Measurements from ENCODE around the gene DEDD2. TPM values are rescaled to one million over a fixed set of nuclear protein-coding genes. Genes with fewer than 3 reads are reported as not detected.

Gene DEDD2
- total RNA-seq, 1 donor from 2014 or later, result 19.9 TPM

GRCh38 chr19:42206871-42207755 is 10.4 kb downstream of the DEDD2 start:
- peaks cover 36% of the 10 kb centered on the region for H3K36me3 Mint-ChIP-seq (ENCODE audit: low read depth)
- no peak overlapping the region for H3K4me3 Mint-ChIP-seq (ENCODE audit: unreplicated experiment)

GRCh38 chr19:42204664-42205063 is 12.8 kb downstream of the DEDD2 start:
- Mint-ChIP-seq H3K36me3 (ENCODE audit: low read depth) (peaks cover 41% of the 10 kb centered on the region), H3K4me3 (ENCODE audit: unreplicated experiment) (no peak overlapping the region), H3K27ac (ENCODE audit: unreplicated experiment) (no peak overlapping the region), H3K4me1 (ENCODE audit: low read depth) (peaks cover 23% of the 10 kb centered on the region), H3K9me3 (ENCODE audit: low read depth) (no peaks in the 10 kb centered on the region), H3K27me3 (ENCODE audit: low read depth) (no peaks in the 10 kb centered on the region)
- DNase-seq (ENCODE audit: low spot score), result no peak
- no peak for TF ChIP-seq CTCF (IDR thresholded peaks at IDR 0.05)

More at GRCh38 chr19:42206871-42207755, 10.4 kb downstream of the DEDD2 start:
- TF ChIP-seq CTCF (IDR thresholded peaks at IDR 0.05), result no peak
- H3K4me1 Mint-ChIP-seq (ENCODE audit: low read depth), result peaks cover 23% of the 10 kb centered on the region
- DNase-seq (ENCODE audit: low spot score), result no peak
- H3K27me3 Mint-ChIP-seq (ENCODE audit: low read depth), result no peaks in the 10 kb centered on the region
- peak overlapping the region; percentile 88 for H3K27ac Mint-ChIP-seq (ENCODE audit: unreplicated experiment)
- no peaks in the 10 kb centered on the region for H3K9me3 Mint-ChIP-seq (ENCODE audit: low read depth)

- Mint-ChIP-seq H3K4me3 (ENCODE audit: unreplicated experiment) (no peak overlapping the region), H3K36me3 (ENCODE audit: low read depth) (peaks cover 42% of the 10 kb centered on the region), H3K4me1 (ENCODE audit: low read depth) (peaks cover 23% of the 10 kb centered on the region), H3K9me3 (ENCODE audit: low read depth) (no peaks in the 10 kb centered on the region), H3K27ac (ENCODE audit: unreplicated experiment) (no peak overlapping the region), H3K27me3 (ENCODE audit: low read depth) (no peaks in the 10 kb centered on the region)
- TF ChIP-seq CTCF (IDR thresholded peaks at IDR 0.05), result no peak
- no peak for DNase-seq (ENCODE audit: low spot score)
These were observed 13.8 kb downstream of the DEDD2 start for GRCh38 chr19:42203700-42204099.

- Mint-ChIP-seq H3K36me3 (ENCODE audit: low read depth) (peaks cover 36% of the 10 kb centered on the region), H3K27me3 (ENCODE audit: low read depth) (no peaks in the 10 kb centered on the region), H3K4me3 (ENCODE audit: unreplicated experiment) (no peak overlapping the region), H3K9me3 (ENCODE audit: low read depth) (no peaks in the 10 kb centered on the region), H3K4me1 (ENCODE audit: low read depth) (peaks cover 9% of the 10 kb centered on the region), H3K27ac (ENCODE audit: unreplicated experiment) (no peak overlapping the region)
- no peak for TF ChIP-seq CTCF (IDR thresholded peaks at IDR 0.05)
- no peak for DNase-seq (ENCODE audit: low spot score)
These were observed 15.1 kb downstream of the DEDD2 start for GRCh38 chr19:42202290-42202880.

- TF ChIP-seq CTCF (IDR thresholded peaks at IDR 0.05), result no peak
- no peak for DNase-seq (ENCODE audit: low spot score)
- Mint-ChIP-seq H3K4me3 (ENCODE audit: unreplicated experiment) (no peak overlapping the region), H3K9me3 (ENCODE audit: low read depth) (no peaks in the 10 kb centered on the region), H3K4me1 (ENCODE audit: low read depth) (peaks cover 2% of the 10 kb centered on the region), H3K27ac (ENCODE audit: unreplicated experiment) (no peak overlapping the region), H3K36me3 (ENCODE audit: low read depth) (peaks cover 38% of the 10 kb centered on the region), H3K27me3 (ENCODE audit: low read depth) (no peaks in the 10 kb centered on the region)
These were observed 15.8 kb downstream of the DEDD2 start for GRCh38 chr19:42201489-42202289.
